AG04449 (cell line): ENCODE measurements around the gene MSANTD3.
"Not testable (repeated sequence)": the region's sequence is repeated elsewhere in the genome, so short reads cannot be mapped to it uniquely, and the experiment has no call there.

Source experiments
- CTCF ChIA-PET: fragments of 350-600 bp; formaldehyde crosslinking; extraction: SDS; loops from one replicate; lab custom pipeline; 2021; ENCODE audit warnings: antibody characterized with exemption; lab: Yijun Ruan, JAX
- POLR2A ChIA-PET: fragments of 400-600, 350-600 bp; formaldehyde crosslinking; extraction: SDS; loops from one replicate; lab custom pipeline; 2020; ENCODE audit warnings: antibody characterized with exemption, inconsistent platforms; lab: Yijun Ruan, JAX
- DNase-seq: peaks from one replicate; pipeline ENCODE4 v3.0.0-alpha.2; 2010; ENCODE audit warnings: low read depth, low spot score
- H3K4me3 ChIP-seq: 2 replicates; pipeline ENCODE4 v1.5.1; 2011; ENCODE audit warnings: low read depth, mild to moderate bottlenecking, control low read depth, low read length
- CTCF ChIP-seq: IDR thresholded peaks from one replicate; pipeline ENCODE4 v1.5.1; 2011; ENCODE audit warnings: mild to moderate bottlenecking, moderate library complexity, low read length, control low read depth, inconsistent platforms; ENCODE audit not compliant: insufficient read depth; ENCODE audit errors: missing control alignments

Gene MSANTD3

GRCh38 chr9:100411472-100412283, 15.3 kb upstream of the MSANTD3 start:
- no peak for TF ChIP-seq CTCF
- no peak for DNase-seq
- ChIA-PET POLR2A (interaction anchor here (0.6 to 1.5 kb wide), 4 partner anchors 10 to 341 kb away, joined by 3 to 6 read pairs (median 4); partner anchors contain the start of gene TEX10), CTCF (no interaction called here)
- peak overlapping the region; percentile 63 for H3K4me3 ChIP-seq

- no peak for DNase-seq
- no peak for TF ChIP-seq CTCF
- CTCF ChIA-PET: interaction anchor here (0.7 to 1.3 kb wide), 5 partner anchors 13 to 386 kb away, joined by 3 to 5 read pairs (median 3); partner anchors contain the start of gene MSANTD3
- no peak overlapping the region for H3K4me3 ChIP-seq
- POLR2A ChIA-PET: interaction anchor here (1.4 kb wide), 1 partner anchor 13 kb away, joined by 5 read pairs; the partner anchor contains the start of gene MSANTD3
These were observed 13.0 kb upstream of the MSANTD3 start for GRCh38 chr9:100413839-100414420.

- CTCF ChIA-PET: no interaction called here
- no peak overlapping the region for H3K4me3 ChIP-seq
- POLR2A ChIA-PET: no interaction called here
- no peak for DNase-seq
- TF ChIP-seq CTCF: no peak
These were observed 9.1 kb upstream of the MSANTD3 start for GRCh38 chr9:100417815-100418214.

GRCh38 chr9:100419166-100419565, 7.8 kb upstream of the MSANTD3 start:
- CTCF ChIA-PET: no interaction called here
- POLR2A ChIA-PET: no interaction called here
- H3K4me3 ChIP-seq: no peak overlapping the region
- DNase-seq: no peak
- no peak for TF ChIP-seq CTCF

GRCh38 chr9:100421116-100421515, 5.8 kb upstream of the MSANTD3 start:
- ChIA-PET POLR2A (interaction anchor here (0.7 kb wide), 1 partner anchor 9 kb away, joined by 3 read pairs; no protein-coding TSS in a partner anchor), CTCF (interaction anchor here (1.5 kb wide), 1 partner anchor 45 kb away, joined by 3 read pairs; no protein-coding TSS in a partner anchor)
- DNase-seq, H3K4me3 ChIP-seq: not testable (repeated sequence)

- no peak overlapping the region for H3K4me3 ChIP-seq
- POLR2A ChIA-PET: interaction anchor here (1.3 kb wide), 1 partner anchor 12 kb away, joined by 5 read pairs; no protein-coding TSS in a partner anchor
- TF ChIP-seq CTCF: no peak
- CTCF ChIA-PET: interaction anchor here (0.8 to 2.3 kb wide), 6 partner anchors 9 to 169 kb away, joined by 3 to 9 read pairs (median 4); no protein-coding TSS in a partner anchor
- DNase-seq: no peak
These were observed 1.2 kb upstream of the MSANTD3 start for GRCh38 chr9:100425758-100426157.
